Measurements from ENCODE around the gene KDM2A.

DNA sequence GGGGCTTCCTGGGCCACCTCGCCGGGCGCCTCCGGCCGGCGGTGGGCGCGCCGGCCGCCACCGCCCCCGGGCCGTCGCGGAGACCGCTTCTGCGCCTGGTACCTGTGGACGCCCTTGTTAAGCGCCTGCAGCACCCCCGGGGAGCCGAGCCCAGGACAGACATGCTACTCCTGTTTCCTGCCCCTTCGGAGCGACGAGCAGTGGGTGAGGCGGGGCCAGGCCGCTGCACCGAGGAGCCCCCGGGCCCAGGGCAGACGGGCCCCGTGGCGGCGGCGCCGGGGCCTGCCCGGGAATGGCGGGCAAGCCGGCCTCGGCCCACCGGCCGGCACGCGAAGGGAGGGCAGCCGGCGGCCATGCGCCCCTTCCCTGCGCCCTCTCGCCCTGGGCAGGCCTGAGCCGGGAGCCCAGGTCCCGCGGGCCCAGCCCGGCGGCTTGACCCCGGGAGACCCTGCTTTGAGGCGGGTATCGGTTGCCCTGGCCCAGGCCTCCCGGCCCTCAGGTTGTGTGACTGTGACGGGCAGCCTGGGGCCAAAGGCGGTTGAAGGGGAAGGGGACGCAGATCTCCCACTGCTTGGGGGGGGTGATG is 789 bp upstream of the KDM2A start:
- TF ChIP-seq EZH2phosphoT487 (IDR thresholded peaks at IDR 0.05; ENCODE audit: borderline replicate concordance) (no peak), SIN3A (IDR thresholded peaks at IDR 0.05; ENCODE audit: low read depth) (no peak), RAD21 (IDR thresholded peaks at IDR 0.05; ENCODE audit: low read depth) (no peak), POLR2AphosphoS5 (IDR thresholded peaks at IDR 0.05; ENCODE audit: low read depth, low read length) (no peak), POLR2A (IDR thresholded peaks at IDR 0.05; ENCODE audit: borderline replicate concordance, extremely low read depth, insufficient read depth, insufficient read length) (no peak), YY1 (IDR thresholded peaks at IDR 0.05; ENCODE audit: extremely low read depth, insufficient replicate concordance, low read depth, low read length) (no peak), EZH2 (IDR thresholded peaks at IDR 0.05) (no peak)
- TF ChIP-seq, protein P1, sequence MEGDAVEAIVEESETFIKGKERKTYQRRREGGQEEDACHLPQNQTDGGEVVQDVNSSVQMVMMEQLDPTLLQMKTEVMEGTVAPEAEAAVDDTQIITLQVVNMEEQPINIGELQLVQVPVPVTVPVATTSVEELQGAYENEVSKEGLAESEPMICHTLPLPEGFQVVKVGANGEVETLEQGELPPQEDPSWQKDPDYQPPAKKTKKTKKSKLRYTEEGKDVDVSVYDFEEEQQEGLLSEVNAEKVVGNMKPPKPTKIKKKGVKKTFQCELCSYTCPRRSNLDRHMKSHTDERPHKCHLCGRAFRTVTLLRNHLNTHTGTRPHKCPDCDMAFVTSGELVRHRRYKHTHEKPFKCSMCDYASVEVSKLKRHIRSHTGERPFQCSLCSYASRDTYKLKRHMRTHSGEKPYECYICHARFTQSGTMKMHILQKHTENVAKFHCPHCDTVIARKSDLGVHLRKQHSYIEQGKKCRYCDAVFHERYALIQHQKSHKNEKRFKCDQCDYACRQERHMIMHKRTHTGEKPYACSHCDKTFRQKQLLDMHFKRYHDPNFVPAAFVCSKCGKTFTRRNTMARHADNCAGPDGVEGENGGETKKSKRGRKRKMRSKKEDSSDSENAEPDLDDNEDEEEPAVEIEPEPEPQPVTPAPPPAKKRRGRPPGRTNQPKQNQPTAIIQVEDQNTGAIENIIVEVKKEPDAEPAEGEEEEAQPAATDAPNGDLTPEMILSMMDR (IDR thresholded peaks at IDR 0.05 in 2 of 3, conservative IDR thresholded peaks at IDR 0.05 in 1 of 3; ENCODE audit: borderline replicate concordance in 1 of 3, insufficient read depth in 1 of 3, low read depth in 2 of 3, low read length in 2 of 3) = no peak
- TF ChIP-seq, protein P2, sequence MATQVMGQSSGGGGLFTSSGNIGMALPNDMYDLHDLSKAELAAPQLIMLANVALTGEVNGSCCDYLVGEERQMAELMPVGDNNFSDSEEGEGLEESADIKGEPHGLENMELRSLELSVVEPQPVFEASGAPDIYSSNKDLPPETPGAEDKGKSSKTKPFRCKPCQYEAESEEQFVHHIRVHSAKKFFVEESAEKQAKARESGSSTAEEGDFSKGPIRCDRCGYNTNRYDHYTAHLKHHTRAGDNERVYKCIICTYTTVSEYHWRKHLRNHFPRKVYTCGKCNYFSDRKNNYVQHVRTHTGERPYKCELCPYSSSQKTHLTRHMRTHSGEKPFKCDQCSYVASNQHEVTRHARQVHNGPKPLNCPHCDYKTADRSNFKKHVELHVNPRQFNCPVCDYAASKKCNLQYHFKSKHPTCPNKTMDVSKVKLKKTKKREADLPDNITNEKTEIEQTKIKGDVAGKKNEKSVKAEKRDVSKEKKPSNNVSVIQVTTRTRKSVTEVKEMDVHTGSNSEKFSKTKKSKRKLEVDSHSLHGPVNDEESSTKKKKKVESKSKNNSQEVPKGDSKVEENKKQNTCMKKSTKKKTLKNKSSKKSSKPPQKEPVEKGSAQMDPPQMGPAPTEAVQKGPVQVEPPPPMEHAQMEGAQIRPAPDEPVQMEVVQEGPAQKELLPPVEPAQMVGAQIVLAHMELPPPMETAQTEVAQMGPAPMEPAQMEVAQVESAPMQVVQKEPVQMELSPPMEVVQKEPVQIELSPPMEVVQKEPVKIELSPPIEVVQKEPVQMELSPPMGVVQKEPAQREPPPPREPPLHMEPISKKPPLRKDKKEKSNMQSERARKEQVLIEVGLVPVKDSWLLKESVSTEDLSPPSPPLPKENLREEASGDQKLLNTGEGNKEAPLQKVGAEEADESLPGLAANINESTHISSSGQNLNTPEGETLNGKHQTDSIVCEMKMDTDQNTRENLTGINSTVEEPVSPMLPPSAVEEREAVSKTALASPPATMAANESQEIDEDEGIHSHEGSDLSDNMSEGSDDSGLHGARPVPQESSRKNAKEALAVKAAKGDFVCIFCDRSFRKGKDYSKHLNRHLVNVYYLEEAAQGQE (IDR thresholded peaks at IDR 0.05; ENCODE audit: low read depth) = no peak
- TF ChIP-seq, protein P3, sequence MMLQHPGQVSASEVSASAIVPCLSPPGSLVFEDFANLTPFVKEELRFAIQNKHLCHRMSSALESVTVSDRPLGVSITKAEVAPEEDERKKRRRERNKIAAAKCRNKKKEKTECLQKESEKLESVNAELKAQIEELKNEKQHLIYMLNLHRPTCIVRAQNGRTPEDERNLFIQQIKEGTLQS (IDR thresholded peaks at IDR 0.05) = no peak
- TF ChIP-seq, protein P4, sequence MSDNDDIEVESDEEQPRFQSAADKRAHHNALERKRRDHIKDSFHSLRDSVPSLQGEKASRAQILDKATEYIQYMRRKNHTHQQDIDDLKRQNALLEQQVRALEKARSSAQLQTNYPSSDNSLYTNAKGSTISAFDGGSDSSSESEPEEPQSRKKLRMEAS (IDR thresholded peaks at IDR 0.05) = no peak

Data from HCT116 (cell line).